DOHH2 (cell line): ENCODE measurements around the gene ADAMTS15.

Experiments
- H3F3A ChIP-seq: fragments of 200-600 bp; sonication (generic), shearing (Covaris generic); 2 replicates; pipeline ENCODE4 v1.6.0; 2016; ENCODE audit warnings: antibody characterized with exemption, mild to moderate bottlenecking; ENCODE audit not compliant: control insufficient read depth, insufficient read depth
- H3K27ac ChIP-seq: fragments of 200-600 bp; sonication (generic); 2 replicates; pipeline ENCODE4 v1.5.1; 2014; ENCODE audit warnings: low read depth, mild to moderate bottlenecking, low read length, moderate library complexity
- H3K27me3 ChIP-seq: fragments of 200-600 bp; sonication (generic); 2 replicates; pipeline ENCODE4 v1.6.1; 2014; ENCODE audit warnings: mild to moderate bottlenecking, low read length, mixed read lengths; ENCODE audit not compliant: control insufficient read depth
- H3K36me3 ChIP-seq: fragments of 200-600 bp; sonication (generic); 2 replicates; pipeline ENCODE4 v1.6.1; 2014; ENCODE audit warnings: mild to moderate bottlenecking, low read length, moderate library complexity, mixed read lengths; ENCODE audit not compliant: control insufficient read depth
- H3K4me1 ChIP-seq: fragments of 200-600 bp; sonication (generic); 2 replicates; pipeline ENCODE4 v1.6.1; 2014; ENCODE audit warnings: mild to moderate bottlenecking, low read length, mixed read lengths; ENCODE audit not compliant: control insufficient read depth
- H3K4me2 ChIP-seq: fragments of 200-600 bp; sonication (generic); 2 replicates; pipeline ENCODE4 v1.6.0; 2014; ENCODE audit warnings: mild to moderate bottlenecking, low read length, moderate library complexity
- H3K4me3 ChIP-seq: fragments of 200-600 bp; sonication (generic); 2 replicates; pipeline ENCODE4 v1.5.1; 2014; ENCODE audit warnings: mild to moderate bottlenecking, low read length, mixed read lengths
- H3K79me2 ChIP-seq: fragments of 200-600 bp; sonication (generic); 2 replicates; pipeline ENCODE4 v1.6.1; 2014; ENCODE audit warnings: mild to moderate bottlenecking, low read length, mixed read lengths; ENCODE audit not compliant: control insufficient read depth
- H3K9me2 ChIP-seq: fragments of 200-600 bp; sonication (generic); replicated peaks from 2 replicates; pipeline ENCODE4 v1.6.1; 2014; ENCODE audit warnings: mild to moderate bottlenecking, low read length, mixed read lengths; ENCODE audit not compliant: control insufficient read depth
- H3K9me3 ChIP-seq: fragments of 200-600 bp; sonication (generic); 2 replicates; pipeline ENCODE4 v1.6.1; 2014; ENCODE audit warnings: antibody characterized with exemption, low read length, mixed read lengths; ENCODE audit not compliant: control insufficient read depth, insufficient read depth
- H4K20me1 ChIP-seq: fragments of 200-600 bp; sonication (generic); 2 replicates; pipeline ENCODE4 v1.6.0; 2014; ENCODE audit warnings: low read depth, mild to moderate bottlenecking, antibody characterized with exemption, low read length, moderate library complexity; ENCODE audit not compliant: control insufficient read depth, insufficient read depth
- EZH2phosphoT487 ChIP-seq: fragments of 200-600 bp; sonication (generic); IDR thresholded peaks from 2 replicates; pipeline ENCODE4 v1.6.1; 2017; ENCODE audit warnings: borderline replicate concordance, mild to moderate bottlenecking, antibody characterized with exemption, low read length, moderate library complexity, mixed read lengths
- TF ChIP-seq, protein P1 (sequence below): fragments of 200-600 bp; sonication (generic); IDR thresholded peaks from one replicate; pipeline ENCODE4 v1.5.1; 2014; ENCODE audit warnings: antibody characterized with exemption, mild to moderate bottlenecking, low read depth, low read length; ENCODE audit not compliant: poor library complexity, severe bottlenecking

The ADAMTS15 gene

DNA sequence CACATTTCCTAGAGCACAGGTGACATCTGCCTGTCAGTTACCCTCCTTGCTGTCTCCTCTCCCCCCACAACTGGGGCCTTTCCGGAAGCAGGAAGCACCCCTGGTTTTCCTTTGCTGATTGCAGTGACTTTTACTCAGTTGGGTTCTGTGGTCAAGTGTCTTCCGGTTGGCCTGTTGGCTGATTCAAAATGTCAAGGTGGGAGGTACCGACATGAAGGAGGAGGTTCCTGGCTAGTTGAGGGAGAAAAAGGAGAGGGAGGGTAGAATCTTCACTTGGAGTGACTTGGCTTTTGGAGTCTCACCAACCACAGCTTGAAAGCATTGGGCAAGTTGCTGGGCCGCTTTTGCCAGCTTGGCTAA lies 9.3 kb upstream of the ADAMTS15 start:
- H3K4me3 ChIP-seq = no peak overlapping the region
- no peaks in the 10 kb centered on the region for H3F3A ChIP-seq
- H3K9me2 ChIP-seq = no peaks in the 10 kb centered on the region
- H4K20me1 ChIP-seq = no peaks in the 10 kb centered on the region
- no peak overlapping the region for H3K27ac ChIP-seq
- peaks cover 13% of the 10 kb centered on the region for H3K27me3 ChIP-seq
- H3K4me1 ChIP-seq = 0 out of 2 replicates have a peak, but pooled peaks cover 6% of the 10 kb centered on the region
- no peaks in the 10 kb centered on the region for H3K9me3 ChIP-seq
- no peak overlapping the region for H3K4me2 ChIP-seq
- H3K79me2 ChIP-seq = no peaks in the 10 kb centered on the region
- TF ChIP-seq, protein P1, sequence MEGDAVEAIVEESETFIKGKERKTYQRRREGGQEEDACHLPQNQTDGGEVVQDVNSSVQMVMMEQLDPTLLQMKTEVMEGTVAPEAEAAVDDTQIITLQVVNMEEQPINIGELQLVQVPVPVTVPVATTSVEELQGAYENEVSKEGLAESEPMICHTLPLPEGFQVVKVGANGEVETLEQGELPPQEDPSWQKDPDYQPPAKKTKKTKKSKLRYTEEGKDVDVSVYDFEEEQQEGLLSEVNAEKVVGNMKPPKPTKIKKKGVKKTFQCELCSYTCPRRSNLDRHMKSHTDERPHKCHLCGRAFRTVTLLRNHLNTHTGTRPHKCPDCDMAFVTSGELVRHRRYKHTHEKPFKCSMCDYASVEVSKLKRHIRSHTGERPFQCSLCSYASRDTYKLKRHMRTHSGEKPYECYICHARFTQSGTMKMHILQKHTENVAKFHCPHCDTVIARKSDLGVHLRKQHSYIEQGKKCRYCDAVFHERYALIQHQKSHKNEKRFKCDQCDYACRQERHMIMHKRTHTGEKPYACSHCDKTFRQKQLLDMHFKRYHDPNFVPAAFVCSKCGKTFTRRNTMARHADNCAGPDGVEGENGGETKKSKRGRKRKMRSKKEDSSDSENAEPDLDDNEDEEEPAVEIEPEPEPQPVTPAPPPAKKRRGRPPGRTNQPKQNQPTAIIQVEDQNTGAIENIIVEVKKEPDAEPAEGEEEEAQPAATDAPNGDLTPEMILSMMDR = no peak
- TF ChIP-seq EZH2phosphoT487 = no peak
- no peaks in the 10 kb centered on the region for H3K36me3 ChIP-seq

DNA sequence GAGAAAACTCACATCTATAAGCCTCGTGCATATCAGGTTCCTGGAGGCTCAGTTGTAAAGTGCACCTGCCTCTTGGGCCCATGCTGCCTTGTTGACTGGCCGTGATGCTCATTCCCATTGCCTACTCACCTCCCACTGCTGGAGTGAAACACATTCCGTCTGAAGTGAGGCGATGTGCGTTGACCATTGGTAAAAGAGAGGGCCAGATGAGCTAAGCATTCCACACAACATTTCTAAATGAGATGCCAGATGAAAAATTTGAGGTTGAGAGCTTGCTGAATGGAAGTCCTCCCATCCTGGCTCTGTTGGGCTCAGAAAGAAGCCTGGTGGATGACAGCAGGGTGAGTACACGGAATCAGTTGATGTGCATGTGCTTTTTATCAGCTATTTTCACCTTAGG lies 8.6 kb upstream of the ADAMTS15 start:
- H3K36me3 ChIP-seq = no peaks in the 10 kb centered on the region
- H3K27ac ChIP-seq = no peak overlapping the region
- H4K20me1 ChIP-seq = no peaks in the 10 kb centered on the region
- no peaks in the 10 kb centered on the region for H3K9me3 ChIP-seq
- H3K4me3 ChIP-seq = no peak overlapping the region
- 0 out of 2 replicates have a peak, but pooled peaks cover 3% of the 10 kb centered on the region for H3K4me1 ChIP-seq
- TF ChIP-seq EZH2phosphoT487 = no peak
- H3K9me2 ChIP-seq = no peaks in the 10 kb centered on the region
- H3F3A ChIP-seq = no peaks in the 10 kb centered on the region
- peaks cover 10% of the 10 kb centered on the region for H3K27me3 ChIP-seq
- H3K4me2 ChIP-seq = no peak overlapping the region
- H3K79me2 ChIP-seq = no peaks in the 10 kb centered on the region

DNA sequence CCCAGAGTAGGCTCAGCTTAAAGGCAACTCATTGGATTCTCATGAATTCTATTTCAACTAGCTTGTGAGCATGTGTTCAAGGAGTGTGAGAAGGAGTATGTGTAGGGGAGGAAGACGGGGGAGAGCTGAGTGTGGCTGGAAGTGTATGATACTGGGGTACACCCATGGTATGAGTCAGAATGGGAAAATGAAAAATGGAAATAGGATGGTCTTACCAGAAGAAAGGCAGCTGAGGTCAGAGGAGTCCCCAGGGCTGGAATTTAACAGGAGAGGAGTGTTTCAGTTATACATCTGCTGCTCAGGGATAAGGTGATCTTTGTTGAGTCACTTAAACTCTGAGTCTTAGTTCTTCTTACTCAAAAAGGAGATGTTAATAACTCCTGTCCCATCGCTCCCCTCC lies 6.7 kb upstream of the ADAMTS15 start:
- Histone ChIP-seq H4K20me1 (no peaks in the 10 kb centered on the region), H3K27me3 (no peaks in the 10 kb centered on the region; the same call in 1 of the 2 replicates), H3F3A (no peaks in the 10 kb centered on the region), H3K79me2 (no peaks in the 10 kb centered on the region), H3K27ac (no peak overlapping the region), H3K4me3 (no peak overlapping the region), H3K36me3 (no peaks in the 10 kb centered on the region), H3K9me2 (no peaks in the 10 kb centered on the region), H3K4me1 (0 out of 2 replicates have a peak, but pooled peaks cover 3% of the 10 kb centered on the region), H3K9me3 (no peaks in the 10 kb centered on the region), H3K4me2 (no peak overlapping the region)
- no peak for TF ChIP-seq EZH2phosphoT487
- TF ChIP-seq, protein P1 = no peak

DNA sequence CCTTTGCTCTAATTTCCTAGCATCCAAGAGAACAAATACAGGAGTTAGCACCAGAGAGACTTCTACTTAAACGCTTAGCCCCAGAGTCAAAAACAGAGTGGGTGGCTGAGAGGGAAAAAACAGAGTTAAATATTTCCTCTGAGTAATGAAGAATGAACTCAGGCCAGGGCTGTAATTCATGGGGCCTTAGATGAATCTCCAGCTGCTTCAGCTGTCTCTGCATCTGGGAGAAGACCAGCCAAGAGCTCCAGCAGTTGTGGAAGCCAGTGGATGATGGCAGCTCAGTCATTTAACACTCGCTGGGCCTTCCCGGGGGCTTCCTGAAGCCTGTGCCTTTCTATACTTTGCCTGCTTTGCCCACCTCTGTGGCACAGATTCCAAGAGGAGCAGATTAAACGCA lies 5.7 kb upstream of the ADAMTS15 start:
- H3F3A ChIP-seq = no peaks in the 10 kb centered on the region
- 0 out of 2 replicates have a peak, but pooled peaks cover 3% of the 10 kb centered on the region for H3K4me1 ChIP-seq
- H3K36me3 ChIP-seq = no peaks in the 10 kb centered on the region
- H3K27ac ChIP-seq = no peak overlapping the region
- H3K79me2 ChIP-seq = no peaks in the 10 kb centered on the region
- H3K9me2 ChIP-seq = no peaks in the 10 kb centered on the region
- no peaks in the 10 kb centered on the region for H3K9me3 ChIP-seq
- H3K4me3 ChIP-seq = no peak overlapping the region
- no peak overlapping the region for H3K4me2 ChIP-seq
- no peaks in the 10 kb centered on the region for H4K20me1 ChIP-seq
- TF ChIP-seq, protein P1 = no peak
- no peak for TF ChIP-seq EZH2phosphoT487
- H3K27me3 ChIP-seq = no peaks in the 10 kb centered on the region
